GM21528 (cell line): Measurements from ENCODE around the gene JAK3.
"Not testable (repeated sequence)": the region's sequence is repeated elsewhere in the genome, so short reads cannot be mapped to it uniquely, and the experiment has no call there.

Experiments used
- ATAC-seq: cut with Tn5 transposase; IDR thresholded peaks from one replicate; pipeline ENCODE4 v1.9.1; 2021; ENCODE audit warnings: mild to moderate bottlenecking, moderate library complexity; ENCODE audit not compliant: unreplicated experiment, low FRiP score

JAK3 gene

GRCh38 chr19:17780781-17781180 is 67.0 kb downstream of the JAK3 start:
- no peak for ATAC-seq

- no peak for ATAC-seq
Observed at GRCh38 chr19:17778968-17779929, 68.5 kb downstream of the JAK3 start.

GRCh38 chr19:17778251-17778967 is 69.4 kb downstream of the JAK3 start:
- no peak for ATAC-seq

- ATAC-seq: not testable (repeated sequence)
Observed at GRCh38 chr19:17777840-17778239, 69.9 kb downstream of the JAK3 start.

- ATAC-seq: peak; percentile 56
Observed at GRCh38 chr19:17775991-17776803, 71.6 kb downstream of the JAK3 start.

GRCh38 chr19:17775245-17775927 is 72.4 kb downstream of the JAK3 start:
- ATAC-seq: no peak
